ENCODE data around the gene APOH.

DNA sequence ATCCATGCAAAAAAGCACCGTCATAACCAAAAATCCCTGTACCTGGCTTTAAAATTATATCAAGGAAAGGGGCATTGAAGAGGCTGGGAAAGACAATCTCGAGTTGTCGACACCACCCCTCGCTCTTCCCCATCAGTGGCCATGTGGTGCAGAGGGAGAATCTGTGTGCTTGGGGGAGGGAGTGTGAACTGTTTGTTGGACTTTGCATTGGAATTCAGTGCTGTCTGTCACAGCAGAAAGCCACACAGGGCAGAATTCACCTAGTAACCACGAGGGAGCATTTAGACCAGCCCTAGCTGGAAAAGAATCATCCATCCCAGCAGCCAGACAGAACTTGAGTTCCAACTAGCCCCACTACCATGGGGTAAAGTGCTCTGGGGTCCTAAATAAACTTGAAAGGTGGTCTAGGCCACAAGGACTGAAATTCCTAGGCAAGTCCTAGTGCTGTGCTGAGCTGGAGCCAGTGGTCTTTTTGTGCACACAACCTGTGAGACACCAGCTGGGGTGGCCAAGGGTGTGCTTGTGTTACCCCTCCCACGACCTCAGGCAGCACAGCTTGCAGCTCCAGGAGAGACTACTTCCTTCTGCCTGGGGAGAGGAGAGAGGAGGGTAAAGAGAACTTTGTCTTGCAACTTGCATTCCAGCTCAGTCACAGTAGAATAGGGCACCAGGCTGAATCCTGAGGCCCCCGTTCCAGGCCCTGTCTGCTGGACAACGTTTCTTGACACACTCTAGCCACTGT, 25.8 kb downstream of the APOH start:
- TF ChIP-seq POLR2A (IDR thresholded peaks at IDR 0.05), result no peak
- TF ChIP-seq, protein P1, sequence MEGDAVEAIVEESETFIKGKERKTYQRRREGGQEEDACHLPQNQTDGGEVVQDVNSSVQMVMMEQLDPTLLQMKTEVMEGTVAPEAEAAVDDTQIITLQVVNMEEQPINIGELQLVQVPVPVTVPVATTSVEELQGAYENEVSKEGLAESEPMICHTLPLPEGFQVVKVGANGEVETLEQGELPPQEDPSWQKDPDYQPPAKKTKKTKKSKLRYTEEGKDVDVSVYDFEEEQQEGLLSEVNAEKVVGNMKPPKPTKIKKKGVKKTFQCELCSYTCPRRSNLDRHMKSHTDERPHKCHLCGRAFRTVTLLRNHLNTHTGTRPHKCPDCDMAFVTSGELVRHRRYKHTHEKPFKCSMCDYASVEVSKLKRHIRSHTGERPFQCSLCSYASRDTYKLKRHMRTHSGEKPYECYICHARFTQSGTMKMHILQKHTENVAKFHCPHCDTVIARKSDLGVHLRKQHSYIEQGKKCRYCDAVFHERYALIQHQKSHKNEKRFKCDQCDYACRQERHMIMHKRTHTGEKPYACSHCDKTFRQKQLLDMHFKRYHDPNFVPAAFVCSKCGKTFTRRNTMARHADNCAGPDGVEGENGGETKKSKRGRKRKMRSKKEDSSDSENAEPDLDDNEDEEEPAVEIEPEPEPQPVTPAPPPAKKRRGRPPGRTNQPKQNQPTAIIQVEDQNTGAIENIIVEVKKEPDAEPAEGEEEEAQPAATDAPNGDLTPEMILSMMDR (IDR thresholded peaks at IDR 0.05), result no peak
- no peak for TF ChIP-seq EP300 (IDR thresholded peaks at IDR 0.05; ENCODE audit: low read depth)
